Small intestine (tissue), 7 donors: ENCODE data around the gene SFMBT1. TPM values are rescaled to one million over a fixed set of nuclear protein-coding genes. Genes with fewer than 3 reads are reported as not detected.
A peak's percentile ranks its signal among the peaks of the same experiment; 100 is the strongest.

Experiments used
- DNase-seq, 2 donors: peaks; one replicate each; pipeline versions ENCODE4 v3.0.0 to v3.0.0-alpha.2; 2013
- FAIRE-seq: peaks from 2 replicates; lab custom pipeline; 2012; peaks lifted over from hg19 to GRCh38; lab: Jason Lieb, UNC
- H3K27ac ChIP-seq, 3 donors: one replicate each; pipeline ENCODE4 v1.5.1; 2013; ENCODE audit warnings: low read length in 2 of 3, mild to moderate bottlenecking in 2 of 3, control low read depth in 1 of 3, inconsistent platforms in 1 of 3, low read depth in 1 of 3, moderate library complexity in 1 of 3
- H3K27me3 ChIP-seq, 3 donors: one replicate each; pipeline ENCODE4 v1.6.1; 2013; ENCODE audit warnings: low read length in 3 of 3, inconsistent platforms in 1 of 3; ENCODE audit not compliant: control insufficient read depth in 3 of 3, insufficient read depth in 3 of 3
- H3K36me3 ChIP-seq, 3 donors: one replicate each; pipeline ENCODE4 v1.6.1; 2013; ENCODE audit warnings: low read length in 3 of 3, inconsistent platforms in 1 of 3, low read depth in 1 of 3, mild to moderate bottlenecking in 1 of 3, moderate library complexity in 1 of 3; ENCODE audit not compliant: control insufficient read depth in 3 of 3, insufficient read depth in 2 of 3
- H3K4me1 ChIP-seq, 3 donors: one replicate each; pipeline ENCODE4 v1.6.1; 2013; ENCODE audit warnings: low read length in 2 of 3, inconsistent platforms in 1 of 3, low read depth in 1 of 3, mild to moderate bottlenecking in 1 of 3, moderate library complexity in 1 of 3; ENCODE audit not compliant: control insufficient read depth in 3 of 3, insufficient read depth in 2 of 3
- H3K4me3 ChIP-seq, 3 donors: one replicate each; pipeline ENCODE4 v1.5.1; 2013; ENCODE audit warnings: low read length in 3 of 3, control low read depth in 1 of 3, inconsistent platforms in 1 of 3, low read depth in 1 of 3, mild to moderate bottlenecking in 1 of 3, moderate library complexity in 1 of 3
- H3K9me3 ChIP-seq, 2 donors: one replicate each; pipeline ENCODE4 v1.6.1; 2013; ENCODE audit warnings: low read depth in 1 of 2, low read length in 1 of 2; ENCODE audit not compliant: control insufficient read depth in 2 of 2, insufficient read depth in 1 of 2
- WGBS, 3 donors: extraction: QIAGEN DNeasy Blood & Tissue Kit; methylation state at CpG; one replicate each; pipeline ENCODE4 v1.1.7; 2013; 5-methylcytosine and 5-hydroxymethylcytosine counted together
- polyA plus RNA-seq, 4 donors: library from polyadenylated mRNA; stranded (reverse) in 3 of 4; unstranded in 1 of 4; fragments of 200-250 nt in 3 of 4; fragments of 120-200 nt in 1 of 4; gene quantifications; one replicate each; pipeline versions ENCODE4 v1.2.1 to v1.2.3, GENCODE V29; 2013
- donor health status: healthy with polysubstance abuse.
- donor health status: control.
- donor health status: control.
- donor health status: Bipolar disorder and iron deficiency.
- donor health status: healthy.

SFMBT1 gene
- polyA plus RNA-seq, 4 donors = 2.5 to 19.3 (median 4.3) TPM

DNA sequence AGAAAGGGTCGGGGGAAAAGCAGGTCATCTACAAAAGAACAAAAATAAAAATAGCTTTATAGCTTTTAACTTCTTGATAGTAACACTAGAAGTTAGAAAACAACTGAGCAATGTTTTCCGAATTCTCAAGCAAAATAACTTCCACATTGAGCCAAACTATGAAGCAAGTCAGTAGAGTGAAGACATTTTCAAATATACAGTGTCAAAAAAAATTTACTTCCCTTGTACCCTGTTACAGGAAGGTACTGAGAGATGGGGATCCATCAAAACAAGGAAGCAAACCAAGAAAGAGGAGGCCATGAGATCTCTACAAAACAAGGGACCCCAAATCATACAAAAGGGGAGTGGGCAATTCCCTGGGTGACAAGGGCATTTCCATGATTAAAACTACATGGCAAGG, 121.9 kb downstream of the SFMBT1 start:
- H3K27me3 ChIP-seq = no peaks in the 10 kb centered on the region
- H3K36me3 ChIP-seq = peaks cover 0 to 33% (median 11%) of the 10 kb centered on the region in 3 donors
- 92 to 96% (median 96%) methylated on average over 2 of the region's 2 CpGs for WGBS, 3 donors
- DNase-seq = no peak
- no peaks in the 10 kb centered on the region for H3K4me1 ChIP-seq
- H3K27ac ChIP-seq = no peak overlapping the region
- no peak for FAIRE-seq
- no peaks in the 10 kb centered on the region for H3K9me3 ChIP-seq
- no peak overlapping the region for H3K4me3 ChIP-seq

DNA sequence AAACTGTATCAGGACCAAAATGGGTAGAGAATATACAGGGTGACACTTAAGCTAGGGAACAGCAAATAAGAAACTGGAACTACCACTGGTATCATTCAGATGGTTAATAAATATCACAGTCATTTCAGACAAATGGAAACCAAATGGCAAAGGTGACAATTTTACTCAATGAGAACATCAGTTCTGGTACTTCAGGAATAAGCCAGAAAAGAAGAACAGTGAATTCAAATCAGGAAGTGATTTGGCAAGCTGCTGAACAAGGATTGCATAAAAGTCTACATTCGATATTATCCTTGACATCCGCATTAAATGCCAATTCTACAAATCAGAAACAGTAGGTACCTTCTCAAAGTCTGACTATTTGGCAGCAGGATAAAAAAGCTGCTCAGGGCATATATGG, 125.0 kb downstream of the SFMBT1 start:
- H3K4me3 ChIP-seq = no peak overlapping the region
- 88 to 97% (median 91%) methylated on average over 2 of the region's 2 CpGs for WGBS, 3 donors
- FAIRE-seq (no peak), DNase-seq (no peak)
- H3K36me3 ChIP-seq = peaks cover 0 to 38% (median 13%) of the 10 kb centered on the region in 3 donors
- H3K27me3 ChIP-seq = no peaks in the 10 kb centered on the region
- no peaks in the 10 kb centered on the region for H3K4me1 ChIP-seq
- H3K27ac ChIP-seq = no peak overlapping the region
- H3K9me3 ChIP-seq = no peaks in the 10 kb centered on the region

DNA sequence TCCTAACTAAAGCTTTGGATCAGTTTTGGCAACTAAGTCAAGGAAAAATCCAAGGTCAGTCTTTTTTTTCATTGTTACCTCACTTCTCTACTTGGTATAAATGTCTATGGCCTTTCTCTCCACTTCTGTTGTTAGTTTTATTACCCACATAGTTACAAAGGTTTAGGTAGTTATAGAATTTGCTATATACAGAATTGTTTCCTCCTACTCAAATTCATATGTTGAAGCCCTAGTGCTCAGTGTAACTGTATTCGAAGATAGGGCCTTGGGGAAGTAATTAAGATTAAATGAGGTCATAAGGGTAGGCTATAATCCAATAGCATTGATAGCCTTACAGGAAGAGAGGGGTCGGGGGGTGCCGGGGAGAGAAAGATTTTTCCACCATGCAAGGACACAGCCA, 128.8 kb downstream of the SFMBT1 start:
- WGBS, 3 donors = 21 to 67% (median 50%) methylated on average over 3 of the region's 3 CpGs
- no peak for FAIRE-seq
- Histone ChIP-seq H3K27me3 (no peaks in the 10 kb centered on the region), H3K4me1 (no peaks in the 10 kb centered on the region), H3K4me3 (no peak overlapping the region), H3K27ac (no peak overlapping the region), H3K36me3 (peaks cover 3 to 46% (median 13%) of the 10 kb centered on the region in 3 donors), H3K9me3 (no peaks in the 10 kb centered on the region)
- DNase-seq = peak in 1 of 2 donors; percentile 3

- WGBS, 3 donors = 90 to 92% (median 91%) methylated on average over 6 of the region's 6 CpGs
- Histone ChIP-seq H3K27me3 (no peaks in the 10 kb centered on the region), H3K36me3 (peaks cover 3 to 50% (median 10%) of the 10 kb centered on the region in 3 donors), H3K9me3 (no peaks in the 10 kb centered on the region), H3K27ac (no peak overlapping the region), H3K4me3 (no peak overlapping the region), H3K4me1 (no peaks in the 10 kb centered on the region)
- FAIRE-seq (no peak), DNase-seq (no peak)
Observed at GRCh38 chr3:52915294-52915693, 130.6 kb downstream of the SFMBT1 start.

GRCh38 chr3:52912885-52913731, 132.8 kb downstream of the SFMBT1 start:
- H3K9me3 ChIP-seq = no peaks in the 10 kb centered on the region
- no peak for FAIRE-seq
- peaks cover 3 to 44% (median 4%) of the 10 kb centered on the region in 3 donors for H3K36me3 ChIP-seq
- WGBS, 3 donors = 82 to 87% (median 84%) methylated on average over 9 of the region's 9 CpGs
- no peaks in the 10 kb centered on the region for H3K27me3 ChIP-seq
- H3K27ac ChIP-seq = no peak overlapping the region
- no peak for DNase-seq
- H3K4me3 ChIP-seq = no peak overlapping the region
- no peaks in the 10 kb centered on the region for H3K4me1 ChIP-seq

DNA sequence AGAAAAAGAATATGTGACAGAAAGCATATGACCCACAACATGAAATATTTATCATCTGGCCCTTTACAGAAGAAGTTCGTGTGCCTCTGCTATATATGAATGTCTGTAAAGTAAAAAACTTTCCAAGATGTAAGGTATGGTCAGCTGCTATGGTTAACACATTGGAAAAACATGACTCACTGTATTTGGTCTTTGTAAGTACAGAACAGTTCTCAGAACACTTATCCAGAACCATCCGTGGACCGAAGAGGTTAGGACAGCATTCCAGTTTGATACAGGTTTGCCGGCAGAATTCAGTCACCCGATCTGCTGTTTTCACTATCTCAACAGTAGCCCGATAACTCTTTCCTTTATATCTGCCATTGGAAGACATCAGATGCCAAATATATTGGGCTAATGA, 135.1 kb downstream of the SFMBT1 start:
- DNase-seq (no peak), FAIRE-seq (no peak)
- Histone ChIP-seq H3K36me3 (peaks cover 4 to 31% (median 6%) of the 10 kb centered on the region in 3 donors), H3K27me3 (no peaks in the 10 kb centered on the region), H3K4me1 (no peaks in the 10 kb centered on the region), H3K27ac (no peak overlapping the region), H3K9me3 (no peaks in the 10 kb centered on the region), H3K4me3 (no peak overlapping the region)
- WGBS, 3 donors = 88 to 94% (median 91%) methylated on average over 6 of the region's 6 CpGs

DNA sequence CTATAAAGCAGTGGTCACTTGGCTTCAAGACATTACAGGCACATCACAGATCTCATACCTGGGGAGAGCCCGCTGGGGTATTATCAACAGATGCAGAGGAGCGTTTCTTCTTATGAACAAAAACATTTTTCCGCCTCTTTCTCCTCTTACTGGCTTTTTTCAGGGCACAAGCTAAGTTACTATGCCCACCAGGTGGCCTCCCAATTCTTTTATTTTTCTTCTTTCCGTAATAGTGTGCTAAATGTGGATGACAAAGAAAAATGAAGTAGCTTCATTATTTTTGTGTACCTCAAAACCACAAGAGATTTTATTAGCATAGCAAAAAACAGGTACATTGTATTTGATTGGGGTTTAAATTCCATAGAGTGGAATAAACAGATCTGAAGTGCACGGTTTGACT, 138.4 kb downstream of the SFMBT1 start:
- FAIRE-seq = no peak
- no peak for DNase-seq
- Histone ChIP-seq H3K9me3 (no peaks in the 10 kb centered on the region), H3K36me3 (peaks cover 3 to 22% (median 9%) of the 10 kb centered on the region in 3 donors), H3K27me3 (no peaks in the 10 kb centered on the region), H3K27ac (no peak overlapping the region), H3K4me1 (no peaks in the 10 kb centered on the region), H3K4me3 (no peak overlapping the region)
- 92 to 94% (median 93%) methylated on average over 5 of the region's 5 CpGs for WGBS, 3 donors

- 34 to 82% (median 46%) methylated on average over 1 of the region's 1 CpG for WGBS, 3 donors
- Histone ChIP-seq H3K27me3 (no peaks in the 10 kb centered on the region), H3K27ac (no peak overlapping the region), H3K4me3 (no peak overlapping the region), H3K36me3 (peaks cover 3 to 7% (median 5%) of the 10 kb centered on the region in 3 donors), H3K4me1 (no peaks in the 10 kb centered on the region), H3K9me3 (no peaks in the 10 kb centered on the region)
- FAIRE-seq (no peak), DNase-seq (peak in 1 of 2 donors; percentile 11)
Observed at GRCh38 chr3:52904552-52904951, 141.3 kb downstream of the SFMBT1 start.
